ENCODE data around the gene UQCC5. TPM values are rescaled to one million over a fixed set of nuclear protein-coding genes. Genes with fewer than 3 reads are reported as not detected.

The UQCC5 gene
- total RNA-seq, 1 donor from 2014 or later, result 2.0 TPM

GRCh38 chr3:52501046-52501445 is 35.4 kb upstream of the UQCC5 start:
- Histone ChIP-seq H3K27me3 (no peaks in the 10 kb centered on the region), H3K9ac (no peak overlapping the region), H3K79me2 (ENCODE audit: low read depth) (no peaks in the 10 kb centered on the region), H3K4me1 (peaks cover 3% of the 10 kb centered on the region), H3K9me3 (ENCODE audit: low read depth) (no peaks in the 10 kb centered on the region), H2AFZ (replicated peaks) (no peak overlapping the region), H4K20me1 (ENCODE audit: low read depth) (no peaks in the 10 kb centered on the region), H3K4me2 (no peak overlapping the region), H3F3A (ENCODE audit: low read depth) (no peaks in the 10 kb centered on the region), H3K36me3 (no peaks in the 10 kb centered on the region), H3K27ac (no peak overlapping the region), H3K4me3 (no peak overlapping the region)
- H3K27ac Mint-ChIP-seq, result no peak overlapping the region
- no peak overlapping the region for H3K4me3 Mint-ChIP-seq
- H3K27me3 Mint-ChIP-seq (ENCODE audit: insufficient read depth, low read depth), result peaks cover 2% of the 10 kb centered on the region
- H3K9me3 Mint-ChIP-seq, result no peaks in the 10 kb centered on the region
- no peaks in the 10 kb centered on the region for H3K36me3 Mint-ChIP-seq
- H3K4me1 Mint-ChIP-seq, result no peaks in the 10 kb centered on the region
- no peak for TF ChIP-seq EZH2 (IDR thresholded peaks at IDR 0.05)
- TF ChIP-seq CTCF (IDR thresholded peaks at IDR 0.05), result no peak
- no peak for TF ChIP-seq EZH2phosphoT487 (IDR thresholded peaks at IDR 0.05)
- DNase-seq (ENCODE audit: low spot score), result no peak

- Histone ChIP-seq H3K4me3 (no peak overlapping the region), H4K20me1 (ENCODE audit: low read depth) (no peaks in the 10 kb centered on the region), H3K9me3 (ENCODE audit: low read depth) (no peaks in the 10 kb centered on the region), H3K79me2 (ENCODE audit: low read depth) (no peaks in the 10 kb centered on the region), H3K9ac (no peak overlapping the region), H3K27ac (no peak overlapping the region), H2AFZ (replicated peaks) (no peak overlapping the region), H3K36me3 (no peaks in the 10 kb centered on the region), H3K4me1 (peaks cover 10% of the 10 kb centered on the region), H3K27me3 (no peaks in the 10 kb centered on the region), H3F3A (ENCODE audit: low read depth) (no peaks in the 10 kb centered on the region), H3K4me2 (no peak overlapping the region)
- H3K9me3 Mint-ChIP-seq, result no peaks in the 10 kb centered on the region
- no peak overlapping the region for H3K27ac Mint-ChIP-seq
- H3K4me1 Mint-ChIP-seq, result no peaks in the 10 kb centered on the region
- H3K27me3 Mint-ChIP-seq (ENCODE audit: insufficient read depth, low read depth), result peaks cover 2% of the 10 kb centered on the region
- no peaks in the 10 kb centered on the region for H3K36me3 Mint-ChIP-seq
- H3K4me3 Mint-ChIP-seq, result no peak overlapping the region
- no peak for DNase-seq (ENCODE audit: low spot score)
- TF ChIP-seq EZH2phosphoT487 (IDR thresholded peaks at IDR 0.05), result no peak
- TF ChIP-seq EZH2 (IDR thresholded peaks at IDR 0.05), result no peak
- TF ChIP-seq CTCF (IDR thresholded peaks at IDR 0.05), result no peak
These were observed 34.4 kb upstream of the UQCC5 start for GRCh38 chr3:52502001-52502400.

- no peak overlapping the region for H3K4me3 Mint-ChIP-seq
- no peaks in the 10 kb centered on the region for H3K9me3 ChIP-seq (ENCODE audit: low read depth)
- H3K79me2 ChIP-seq (ENCODE audit: low read depth), result no peaks in the 10 kb centered on the region
- H3K4me1 Mint-ChIP-seq, result peaks cover 4% of the 10 kb centered on the region
- H3K9me3 Mint-ChIP-seq, result no peaks in the 10 kb centered on the region
- H3K4me1 ChIP-seq, result peaks cover 19% of the 10 kb centered on the region
- H3K4me2 ChIP-seq, result no peak overlapping the region
- no peaks in the 10 kb centered on the region for H3F3A ChIP-seq (ENCODE audit: low read depth)
- no peaks in the 10 kb centered on the region for H3K27me3 ChIP-seq
- no peak overlapping the region for H3K4me3 ChIP-seq
- no peaks in the 10 kb centered on the region for H3K36me3 Mint-ChIP-seq
- peaks cover 2% of the 10 kb centered on the region for H3K27me3 Mint-ChIP-seq (ENCODE audit: insufficient read depth, low read depth)
- H3K36me3 ChIP-seq, result no peaks in the 10 kb centered on the region
- no peaks in the 10 kb centered on the region for H4K20me1 ChIP-seq (ENCODE audit: low read depth)
- no peak for TF ChIP-seq CTCF (IDR thresholded peaks at IDR 0.05)
- TF ChIP-seq EZH2phosphoT487 (IDR thresholded peaks at IDR 0.05), result no peak
- TF ChIP-seq EZH2 (IDR thresholded peaks at IDR 0.05), result no peak
- no peak for DNase-seq (ENCODE audit: low spot score)
- no peak overlapping the region for H3K27ac ChIP-seq
- H3K9ac ChIP-seq, result no peak overlapping the region
- no peak overlapping the region for H2AFZ ChIP-seq (replicated peaks)
- no peak overlapping the region for H3K27ac Mint-ChIP-seq
These were observed 33.5 kb upstream of the UQCC5 start for GRCh38 chr3:52502808-52503350.

All from neural progenitor cell (in vitro differentiated cells).